AG04449 (cell line): ENCODE results near the gene AK1.
"Not testable (repeated sequence)": the region's sequence is repeated elsewhere in the genome, so short reads cannot be mapped to it uniquely, and the experiment has no call there.

Experiments
- CTCF ChIA-PET: fragments of 350-600 bp; formaldehyde crosslinking; extraction: SDS; loops from one replicate; lab custom pipeline; 2021; ENCODE audit warnings: antibody characterized with exemption; lab: Yijun Ruan, JAX
- POLR2A ChIA-PET: fragments of 400-600, 350-600 bp; formaldehyde crosslinking; extraction: SDS; loops from one replicate; lab custom pipeline; 2020; ENCODE audit warnings: antibody characterized with exemption, inconsistent platforms; lab: Yijun Ruan, JAX
- DNase-seq: peaks from one replicate; pipeline ENCODE4 v3.0.0-alpha.2; 2010; ENCODE audit warnings: low read depth, low spot score
- H3K4me3 ChIP-seq: 2 replicates; pipeline ENCODE4 v1.5.1; 2011; ENCODE audit warnings: low read depth, mild to moderate bottlenecking, control low read depth, low read length
- CTCF ChIP-seq: IDR thresholded peaks from one replicate; pipeline ENCODE4 v1.5.1; 2011; ENCODE audit warnings: mild to moderate bottlenecking, moderate library complexity, low read length, control low read depth, inconsistent platforms; ENCODE audit not compliant: insufficient read depth; ENCODE audit errors: missing control alignments

AK1 gene

GRCh38 chr9:127838375-127839078 lies 38.9 kb downstream of the AK1 start:
- ChIA-PET CTCF (interaction anchor here (0.7 to 1.8 kb wide), 4 partner anchors 9 to 31 kb away, joined by 3 to 10 read pairs (median 4); partner anchors contain the start of gene ENG), POLR2A (interaction anchor here (0.9 to 1.8 kb wide), 3 partner anchors 15 to 31 kb away, joined by 3 to 12 read pairs (median 4); partner anchors contain the start of gene ENG)
- H3K4me3 ChIP-seq = peak overlapping the region; percentile 21

GRCh38 chr9:127837346-127837745 lies 40.1 kb downstream of the AK1 start:
- no peak overlapping the region for H3K4me3 ChIP-seq
- POLR2A ChIA-PET = interaction anchor here (1.8 kb wide), 1 partner anchor 16 kb away, joined by 12 read pairs; the partner anchor contains the start of gene ENG
- TF ChIP-seq CTCF = no peak
- DNase-seq = no peak
- CTCF ChIA-PET = interaction anchor here (1.0 to 1.8 kb wide), 5 partner anchors 10 to 84 kb away, joined by 3 to 10 read pairs (median 5); no protein-coding TSS in a partner anchor

More at GRCh38 chr9:127838375-127839078, 38.9 kb downstream of the AK1 start:
- peak; percentile 40 for DNase-seq
- TF ChIP-seq CTCF = no peak

GRCh38 chr9:127836561-127836960 lies 40.9 kb downstream of the AK1 start:
- ChIA-PET POLR2A (interaction anchor here (0.8 kb wide), 1 partner anchor 19 kb away, joined by 3 read pairs; no protein-coding TSS in a partner anchor), CTCF (interaction anchor here (1.0 to 1.5 kb wide), 5 partner anchors 9 to 85 kb away, joined by 3 to 6 read pairs (median 4); no protein-coding TSS in a partner anchor)
- not testable (repeated sequence) for DNase-seq, H3K4me3 ChIP-seq

- H3K4me3 ChIP-seq = no peak overlapping the region; the same call in 1 of the 2 replicates
- TF ChIP-seq CTCF = no peak
- DNase-seq = no peak
- ChIA-PET POLR2A (interaction anchor here (0.6 to 1.1 kb wide), 3 partner anchors 18 to 39 kb away, joined by 3 to 5 read pairs (median 3); partner anchors contain the start of gene ENG), CTCF (interaction anchor here (0.7 to 1.4 kb wide), 5 partner anchors 17 to 85 kb away, joined by 3 to 5 read pairs (median 3); no protein-coding TSS in a partner anchor)
Observed at GRCh38 chr9:127835991-127836516, 41.4 kb downstream of the AK1 start.

GRCh38 chr9:127833555-127833954 lies 43.9 kb downstream of the AK1 start:
- DNase-seq = no peak
- no peak for TF ChIP-seq CTCF
- H3K4me3 ChIP-seq = no peak overlapping the region
- CTCF ChIA-PET = no interaction called here
- POLR2A ChIA-PET = interaction anchor here (0.6 kb wide), 1 partner anchor 46 kb away, joined by 3 read pairs; no protein-coding TSS in a partner anchor

GRCh38 chr9:127832248-127832647 lies 45.2 kb downstream of the AK1 start:
- no peak overlapping the region for H3K4me3 ChIP-seq
- TF ChIP-seq CTCF = no peak
- ChIA-PET CTCF (interaction anchor here (0.6 to 1.6 kb wide), 2 partner anchors 23 to 214 kb away, joined by 3 read pairs; no protein-coding TSS in a partner anchor), POLR2A (no interaction called here)
- DNase-seq = no peak
